ENCODE data around the gene P2RY6. TPM values are rescaled to one million over a fixed set of nuclear protein-coding genes. Genes with fewer than 3 reads are reported as not detected.
A peak's percentile ranks its signal among the peaks of the same experiment; 100 is the strongest.

Gene P2RY6
- total and polyA plus RNA-seq, 2 of the 4 experiments (the other 2 are of a cell fraction): 0.44 TPM; not detected in 1

DNA sequence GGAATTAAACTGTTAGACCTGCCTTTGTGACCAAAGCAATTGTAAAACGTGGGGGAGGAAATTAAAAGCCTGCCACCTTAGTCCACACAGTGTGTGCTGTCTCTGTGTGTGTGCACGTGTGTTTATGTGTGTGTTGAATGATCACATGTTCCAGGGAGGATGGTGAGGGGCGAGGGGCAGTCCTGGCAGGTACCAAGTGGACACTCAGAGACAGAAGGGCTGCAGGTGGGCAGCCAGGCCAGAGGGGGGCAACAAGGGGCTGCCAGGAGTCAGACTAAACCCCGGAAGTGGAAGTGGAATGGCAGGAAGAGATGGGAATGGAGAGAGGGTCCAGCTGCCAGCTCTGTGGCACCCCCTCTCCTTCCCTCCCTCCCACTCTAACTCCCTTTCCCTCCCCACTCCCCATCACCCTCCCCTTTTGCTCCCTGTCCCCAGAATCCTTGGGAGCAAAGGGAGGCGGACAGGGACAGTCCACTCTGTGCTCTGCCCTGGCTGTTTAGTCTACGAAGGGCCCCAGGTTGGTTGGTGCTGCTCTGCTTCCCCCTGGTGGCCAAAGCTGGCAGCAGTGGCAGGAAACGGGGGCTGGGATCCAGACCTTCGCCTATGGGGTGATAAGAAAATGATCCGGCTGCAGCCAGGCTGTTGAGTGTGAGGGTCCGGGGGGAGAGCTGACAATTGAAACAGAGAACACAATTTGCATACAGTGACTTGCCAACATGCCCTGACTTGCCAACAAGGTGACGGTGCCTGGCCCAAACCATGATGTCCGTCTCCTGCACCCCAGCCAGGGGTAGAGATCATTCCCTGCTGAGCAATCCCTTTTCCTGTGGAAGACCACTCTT is 29.7 kb upstream of the P2RY6 start:
- ATAC-seq (ENCODE audit: low read depth) (peak; percentile 96), DNase-seq (peak; percentile 60)
- H3K79me1 ChIP-seq (ENCODE audit: low read depth in 1 of 2, low read length in 2 of 2): no peaks in the 10 kb centered on the region
- in situ Hi-C loops (cut with MboI; ENCODE audit: low sequenced_read_pairs): loop anchor here (5.0 kb wide), 1 partner anchor 415 kb away; no protein-coding TSS in a partner anchor
- H4K91ac ChIP-seq (ENCODE audit: insufficient read depth, low read depth, low read length): peak overlapping the region; percentile 89
- peaks cover 14% of the 10 kb centered on the region for H3K9me1 ChIP-seq (ENCODE audit: insufficient read depth, low read length)
- no TSS peak for BruUV-seq (replicated peaks)
- ChIA-PET CTCF (interaction anchor here (0.6 to 2.5 kb wide), 7 partner anchors 9 to 410 kb away, joined by 3 to 10 read pairs (median 3); no protein-coding TSS in a partner anchor), POLR2A (ENCODE audit: unreplicated experiment) (no interaction called here)
- 0 out of 2 replicates have a peak overlapping the region, but pooled peaks have one; percentile 11 for H3K56ac ChIP-seq (ENCODE audit: extremely low read depth, insufficient read depth, low read length)
- peak overlapping the region; percentile 87 for H2AFZ ChIP-seq (replicated peaks; ENCODE audit: low read length, poor library complexity)
- H2BK5ac ChIP-seq (ENCODE audit: low read depth, low read length, poor library complexity, severe bottlenecking): peak overlapping the region; percentile 23
- H4K20me1 ChIP-seq (ENCODE audit: insufficient read depth, low read length): no peaks in the 10 kb centered on the region
- peak overlapping the region; percentile 57; the same call in 2 of the 3 replicates for H2BK15ac ChIP-seq (ENCODE audit: low read depth, low read length)
- WGBS, 2 experiments (ENCODE audit: extremely low coverage in 2 of 2, insufficient read length in 1 of 2): 14% methylated on average over 6 of the region's 12 CpGs; no CpG with 5 or more reads in 1 of the 2 experiments
- peak overlapping the region; percentile 39 for H3K18ac ChIP-seq (ENCODE audit: low read depth, low read length)
- peak overlapping the region; percentile 91 for H2BK120ac ChIP-seq (ENCODE audit: low read depth, low read length)
- H3K27me3 ChIP-seq (ENCODE audit: control insufficient read depth, insufficient read depth, low read length): 0 out of 2 replicates have a peak, but pooled peaks cover 3% of the 10 kb centered on the region
- peak overlapping the region; percentile 87 for H2BK20ac ChIP-seq (ENCODE audit: low read depth, low read length)
- TF ChIP-seq SMC3 (IDR thresholded peaks at IDR 0.05; ENCODE audit: low read depth, low read length) (peak; percentile 85), RAD21 (IDR thresholded peaks at IDR 0.05; ENCODE audit: low read length) (peak; percentile 91), MAZ (IDR thresholded peaks at IDR 0.05; ENCODE audit: borderline replicate concordance, low read depth, low read length) (peak; percentile 59; the same call in 1 of the 2 replicates), NFE2L2 (IDR thresholded peaks at IDR 0.05; ENCODE audit: low read depth, low read length) (no peak), POLR2A (IDR thresholded peaks at IDR 0.05; ENCODE audit: low read depth, low read length) (peak; percentile 47; the same call in 1 of the 2 replicates), MAFK (IDR thresholded peaks at IDR 0.05; ENCODE audit: low read depth, low read length) (no peak)
- TF ChIP-seq, protein P1, sequence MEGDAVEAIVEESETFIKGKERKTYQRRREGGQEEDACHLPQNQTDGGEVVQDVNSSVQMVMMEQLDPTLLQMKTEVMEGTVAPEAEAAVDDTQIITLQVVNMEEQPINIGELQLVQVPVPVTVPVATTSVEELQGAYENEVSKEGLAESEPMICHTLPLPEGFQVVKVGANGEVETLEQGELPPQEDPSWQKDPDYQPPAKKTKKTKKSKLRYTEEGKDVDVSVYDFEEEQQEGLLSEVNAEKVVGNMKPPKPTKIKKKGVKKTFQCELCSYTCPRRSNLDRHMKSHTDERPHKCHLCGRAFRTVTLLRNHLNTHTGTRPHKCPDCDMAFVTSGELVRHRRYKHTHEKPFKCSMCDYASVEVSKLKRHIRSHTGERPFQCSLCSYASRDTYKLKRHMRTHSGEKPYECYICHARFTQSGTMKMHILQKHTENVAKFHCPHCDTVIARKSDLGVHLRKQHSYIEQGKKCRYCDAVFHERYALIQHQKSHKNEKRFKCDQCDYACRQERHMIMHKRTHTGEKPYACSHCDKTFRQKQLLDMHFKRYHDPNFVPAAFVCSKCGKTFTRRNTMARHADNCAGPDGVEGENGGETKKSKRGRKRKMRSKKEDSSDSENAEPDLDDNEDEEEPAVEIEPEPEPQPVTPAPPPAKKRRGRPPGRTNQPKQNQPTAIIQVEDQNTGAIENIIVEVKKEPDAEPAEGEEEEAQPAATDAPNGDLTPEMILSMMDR (conservative IDR thresholded peaks at IDR 0.05; ENCODE audit: low read depth, low read length): peak; percentile 90
- H3K23ac ChIP-seq (ENCODE audit: low read depth, low read length): no peak overlapping the region
- H3K4ac ChIP-seq (ENCODE audit: low read depth, low read length): peak overlapping the region; percentile 88
- H3K4me1 ChIP-seq (ENCODE audit: control insufficient read depth, insufficient read depth, low read length): peaks cover 14% of the 10 kb centered on the region
- intact Hi-C loops (cut with micrococcal nuclease): loop anchor here (1.0 kb wide), 2 partner anchors 47 to 57 kb away; no protein-coding TSS in a partner anchor
- H3K9me3 ChIP-seq (ENCODE audit: control insufficient read depth, insufficient read depth, low read length): no peaks in the 10 kb centered on the region
- peak overlapping the region; percentile 20 for H3K9ac ChIP-seq (ENCODE audit: low read depth, low read length)
- no peaks in the 10 kb centered on the region for H3K36me3 ChIP-seq (ENCODE audit: control insufficient read depth, insufficient read depth, low read length)
- peak overlapping the region; percentile 84 for H3K14ac ChIP-seq (replicated peaks; ENCODE audit: low read depth, low read length)
- H3K27ac ChIP-seq (ENCODE audit: insufficient read depth, low read length): peak overlapping the region; percentile 17; the same call in 1 of the 2 replicates
- peak overlapping the region; percentile 65 for H4K5ac ChIP-seq (ENCODE audit: low read depth, low read length)
- H3K4me2 ChIP-seq (ENCODE audit: low read depth, low read length): no peak overlapping the region; the same call in 1 of the 2 replicates
- H3K4me3 ChIP-seq (ENCODE audit: insufficient read depth, low read depth, low read length): no peak overlapping the region
- H4K8ac ChIP-seq (ENCODE audit: low read depth in 2 of 2, low read length in 2 of 2): peak overlapping the region; percentile 95 to 97
- H2AK9ac ChIP-seq (replicated peaks; ENCODE audit: low read depth, low read length, poor library complexity): peak overlapping the region; percentile 66
- peak overlapping the region; percentile 94 for H2AK5ac ChIP-seq (ENCODE audit: low read depth, low read length)
- dilution Hi-C loops (cut with HindIII; ENCODE audit: low sequenced_read_pairs, unreplicated experiment): no loop called here

Measured in IMR-90 (cell line).